Keratinocyte (primary cell): Measurements from ENCODE around the gene LRATD1. TPM values are rescaled to one million over a fixed set of nuclear protein-coding genes. Genes with fewer than 3 reads are reported as not detected.
A peak's percentile ranks its signal among the peaks of the same experiment; 100 is the strongest.

Experiments
- DNase-seq: peaks from one replicate; pipeline ENCODE4 v3.0.0-alpha.2; 2011; ENCODE audit warnings: low read depth, missing footprints, low spot score
- FAIRE-seq: peaks from 2 replicates; lab custom pipeline; 2011; peaks lifted over from hg19 to GRCh38; lab: Jason Lieb, UNC
- H2AFZ ChIP-seq: 2 replicates; pipeline ENCODE4 v1.6.0; 2012; ENCODE audit warnings: low read length, control low read depth, inconsistent platforms; ENCODE audit not compliant: control insufficient read depth
- H3K27ac ChIP-seq: 2 replicates; pipeline ENCODE4 v1.5.1; 2011; ENCODE audit warnings: low read length; ENCODE audit not compliant: control insufficient read depth, insufficient read depth
- H3K27me3 ChIP-seq: 3 replicates; pipeline ENCODE4 v1.6.0; 2011; ENCODE audit warnings: low read length; ENCODE audit not compliant: control insufficient read depth, insufficient read depth; ENCODE audit errors: extremely low read depth
- H3K36me3 ChIP-seq, 2 experiments: 2 replicates in 1 of 2; 3 replicates in 1 of 2; pipeline ENCODE4 v1.5.1; 2011; ENCODE audit warnings: low read length in 2 of 2, mild to moderate bottlenecking in 1 of 2; ENCODE audit not compliant: control insufficient read depth in 2 of 2, insufficient read depth in 2 of 2; ENCODE audit errors: extremely low read depth in 1 of 2
- H3K4me1 ChIP-seq: 3 replicates; pipeline ENCODE4 v1.5.1; 2011; ENCODE audit warnings: low read length; ENCODE audit not compliant: control insufficient read depth, insufficient read depth; ENCODE audit errors: extremely low read depth
- H3K4me2 ChIP-seq: 3 replicates; pipeline ENCODE4 v1.6.0; 2011; ENCODE audit warnings: low read depth, low read length; ENCODE audit not compliant: control insufficient read depth, insufficient read depth; ENCODE audit errors: extremely low read depth
- H3K4me3 ChIP-seq, 3 experiments: fragments of 200-600 bp in 1 of 3; sonication (generic) in 1 of 3; 2 replicates in 2 of 3; 3 replicates in 1 of 3; pipeline ENCODE4 v1.5.1; 2011 to 2016; ENCODE audit warnings: low read length in 3 of 3, mild to moderate bottlenecking in 3 of 3, control low read depth in 2 of 3, inconsistent platforms in 1 of 3, low read depth in 1 of 3, mixed read lengths in 1 of 3, mixed run types in 1 of 3, moderate library complexity in 1 of 3; ENCODE audit not compliant: control insufficient read depth in 2 of 3, insufficient read depth in 2 of 3; ENCODE audit errors: extremely low read depth in 1 of 3
- H3K79me2 ChIP-seq: 2 replicates; pipeline ENCODE4 v1.6.0; 2012; ENCODE audit warnings: low read length; ENCODE audit not compliant: control insufficient read depth, insufficient read depth
- H3K9ac ChIP-seq: 3 replicates; pipeline ENCODE4 v1.6.0; 2011; ENCODE audit warnings: low read length; ENCODE audit not compliant: control insufficient read depth, insufficient read depth; ENCODE audit errors: extremely low read depth
- H3K9me1 ChIP-seq: 3 replicates; pipeline ENCODE4 v1.6.0; 2011; ENCODE audit warnings: low read length; ENCODE audit not compliant: control insufficient read depth, insufficient read depth; ENCODE audit errors: extremely low read depth
- H3K9me3 ChIP-seq: 2 replicates; pipeline ENCODE4 v1.5.1; 2012; ENCODE audit warnings: low read depth, low read length; ENCODE audit not compliant: control insufficient read depth
- H4K20me1 ChIP-seq: 3 replicates; pipeline ENCODE4 v1.6.0; 2011; ENCODE audit warnings: low read length; ENCODE audit not compliant: control insufficient read depth, insufficient read depth; ENCODE audit errors: extremely low read depth
- CTCF ChIP-seq, 3 experiments: IDR thresholded peaks in 1 of 3; conservative IDR thresholded peaks in 1 of 3; optimal IDR thresholded peaks in 1 of 3; 2 replicates in 2 of 3; 3 replicates in 1 of 3; pipeline versions ENCODE3 to v1.5.1; 2011; ENCODE audit warnings: low read length in 3 of 3, mild to moderate bottlenecking in 3 of 3, moderate library complexity in 2 of 3, control low read depth in 1 of 3, inconsistent platforms in 1 of 3; ENCODE audit not compliant: insufficient read depth in 2 of 3; ENCODE audit errors: extremely low read depth in 1 of 3
- EZH2 ChIP-seq: IDR thresholded peaks from one replicate; pipeline ENCODE4 v1.6.1; 2012; ENCODE audit warnings: inconsistent platforms, mild to moderate bottlenecking, low read length, moderate library complexity
- dilution Hi-C: fragments of 300-500 bp; cut with MboI; formaldehyde crosslinking; loops from one replicate; pipeline ENCODE4 v1.7.0; 2020; ENCODE audit warnings: low sequenced_read_pairs; ENCODE audit not compliant: extremely low pct_ligation_motif_present
- polyA plus RNA-seq, 5 experiments: library from polyadenylated mRNA; depleted of rRNA in 3 of 5; stranded (reverse) in 3 of 5; stranded (forward) in 1 of 5; unstranded in 1 of 5; fragments of >200 nt; gene quantifications; 1 replicate in 1 of 5; 2 replicates in 3 of 5; 3 replicates in 1 of 5; pipeline versions ENCODE4 v1.2.1 to v1.2.3, GENCODE V29; 2011 to 2012; ENCODE audit warnings: missing spikeins in 2 of 5, low read depth in 1 of 5, low replicate concordance in 1 of 5

Gene LRATD1
- polyA plus RNA-seq, 1 donor (not counting 4 experiments of a cell fraction or from before 2014, with no cell fraction given), result 4.3 TPM

- FAIRE-seq, result peak; percentile 94
- H3K27ac ChIP-seq, result peak overlapping the region; percentile 33
- H3K4me3 ChIP-seq, result no peak overlapping the region
- H4K20me1 ChIP-seq, result no peaks in the 10 kb centered on the region
- H3K9me1 ChIP-seq, result no peaks in the 10 kb centered on the region
- H3K4me1 ChIP-seq, result peaks cover 22% of the 10 kb centered on the region
- peak overlapping the region; percentile 59 for H3K4me2 ChIP-seq
- dilution Hi-C loops, result loop anchor here (10.0 kb wide), 1 partner anchor 84 kb away; no protein-coding TSS in a partner anchor
- no peaks in the 10 kb centered on the region for H3K36me3 ChIP-seq
- H3K79me2 ChIP-seq, result no peaks in the 10 kb centered on the region
- TF ChIP-seq CTCF (optimal IDR thresholded peaks at IDR 0.05 in 1 of 3, IDR thresholded peaks at IDR 0.05 in 1 of 3, conservative IDR thresholded peaks at IDR 0.05 in 1 of 3; ENCODE audit: extremely low read depth in 1 of 3, insufficient read depth in 2 of 3, low read length in 3 of 3), result no peak
- no peak for TF ChIP-seq EZH2
- no peak overlapping the region for H3K9ac ChIP-seq
- peaks cover 10% of the 10 kb centered on the region for H3K27me3 ChIP-seq
- no peak for DNase-seq
- peak overlapping the region; percentile 82 for H2AFZ ChIP-seq
- H3K9me3 ChIP-seq, result no peaks in the 10 kb centered on the region
Observed at GRCh38 chr2:14628901-14629300, 3.6 kb upstream of the LRATD1 start.

- Histone ChIP-seq H3K4me2 (peak overlapping the region; percentile 81), H3K79me2 (no peaks in the 10 kb centered on the region), H3K27me3 (peaks cover 12% of the 10 kb centered on the region), H2AFZ (peak overlapping the region; percentile 66), H3K9me3 (no peaks in the 10 kb centered on the region), H4K20me1 (no peaks in the 10 kb centered on the region), H3K4me3 (peak overlapping the region; percentile 67 to 84 (median 84)), H3K9me1 (no peaks in the 10 kb centered on the region), H3K4me1 (peaks cover 30% of the 10 kb centered on the region), H3K36me3 (peaks cover 0 to 1% of the 10 kb centered on the region in 2 experiments), H3K9ac (no peak overlapping the region), H3K27ac (no peak overlapping the region)
- dilution Hi-C loops, result no loop called here
- TF ChIP-seq CTCF (optimal IDR thresholded peaks at IDR 0.05 in 1 of 3, IDR thresholded peaks at IDR 0.05 in 1 of 3, conservative IDR thresholded peaks at IDR 0.05 in 1 of 3; ENCODE audit: extremely low read depth in 1 of 3, insufficient read depth in 2 of 3, low read length in 3 of 3) (no peak), EZH2 (no peak)
- no peak for FAIRE-seq
- DNase-seq, result no peak
Observed at GRCh38 chr2:14631406-14632040, 994 bp upstream of the LRATD1 start.
